Kidney (tissue), 14 donors: ENCODE results near the gene KRTAP12-3. TPM values are rescaled to one million over a fixed set of nuclear protein-coding genes. Genes with fewer than 3 reads are reported as not detected.
"Not testable (repeated sequence)": the region's sequence is repeated elsewhere in the genome, so short reads cannot be mapped to it uniquely, and the experiment has no call there.

Source experiments
- DNase-seq, 5 donors: peaks; one replicate each; pipeline ENCODE4 v3.0.0-alpha.2; 2013 to 2020
- FAIRE-seq: peaks from 2 replicates; lab custom pipeline; 2012; peaks lifted over from hg19 to GRCh38; lab: Jason Lieb, UNC
- H3K27ac ChIP-seq, 2 donors: one replicate each; pipeline ENCODE4 v1.7.0; 2013; ENCODE audit warnings: low read depth in 2 of 2, low read length in 2 of 2, inconsistent platforms in 1 of 2
- H3K27me3 ChIP-seq: one replicate; pipeline ENCODE4 v1.7.1; 2013; ENCODE audit warnings: low read length, inconsistent platforms; ENCODE audit not compliant: control insufficient read depth, insufficient read depth
- H3K36me3 ChIP-seq, 3 donors: one replicate each; pipeline versions ENCODE4 v1.7.0 to v1.7.1; 2013; ENCODE audit warnings: low read length in 3 of 3, control low read depth in 1 of 3, inconsistent platforms in 1 of 3; ENCODE audit not compliant: insufficient read depth in 3 of 3, control insufficient read depth in 2 of 3
- H3K4me1 ChIP-seq, 3 donors: one replicate each; pipeline versions ENCODE4 v1.7.0 to v1.7.1; 2013; ENCODE audit warnings: low read length in 3 of 3, inconsistent platforms in 1 of 3, low read depth in 1 of 3; ENCODE audit not compliant: control insufficient read depth in 2 of 3, insufficient read depth in 2 of 3
- H3K4me3 ChIP-seq, 3 donors: one replicate each; pipeline versions ENCODE4 v1.7.0 to v1.8.1; 2013; ENCODE audit warnings: low read length in 3 of 3, control low read depth in 1 of 3, inconsistent platforms in 1 of 3
- H3K9ac ChIP-seq, 3 donors: one replicate each; pipeline versions ENCODE4 v1.7.0 to v1.7.1; 2013; ENCODE audit warnings: low read length in 3 of 3, control low read depth in 1 of 3, inconsistent platforms in 1 of 3
- H3K9me3 ChIP-seq, 3 donors: one replicate each; pipeline versions ENCODE4 v1.7.0 to v1.7.1; 2013; ENCODE audit warnings: low read length in 3 of 3, control low read depth in 1 of 3, inconsistent platforms in 1 of 3; ENCODE audit not compliant: control insufficient read depth in 2 of 3, insufficient read depth in 1 of 3
- intact Hi-C: fragments of 100-400 bp; cut with DNase I; formaldehyde crosslinking; loops from one replicate; pipeline ENCODE4 v1.11.1; 2022
- polyA plus RNA-seq: library from polyadenylated mRNA; stranded (reverse); fragments of 350-450 nt; fragmentation: Illumina TruSeq; extraction: RNeasy Lipid Tissue Mini Kit (QIAGEN cat#74804); gene quantifications from one replicate; pipeline ENCODE4 v1.2.3, GENCODE V29; 2014; ENCODE audit warnings: low read depth, low replicate concordance; ENCODE audit not compliant: insufficient read depth
- total RNA-seq: library from RNA; stranded (reverse); fragmentation: NEBNext Ultra II Directional; extraction: Animal tissue kit (Norgen Biotek cat#: 25700); gene quantifications from one replicate; pipeline ENCODE4 v1.2.1, GENCODE V29; 2021
- TF ChIP-seq, protein P1 (sequence below): IDR thresholded peaks from 3 replicates; pipeline ENCODE4 v1.5.1; 2012; ENCODE audit warnings: mild to moderate bottlenecking, moderate library complexity, borderline replicate concordance; ENCODE audit not compliant: insufficient read depth; ENCODE audit errors: extremely low read depth
- donor health status: control.
- donor health status: control.
- donor health status: control.
- donor health status: control.
- donor health status: control.
- donor health status: DM: yes; HTN: yes; CAD: no.
- donor health status: Normal renal cell carcinoma (clear cell type).

Gene KRTAP12-3
- total and polyA plus RNA-seq, 2 donors from 2014 or later, result not detected

DNA sequence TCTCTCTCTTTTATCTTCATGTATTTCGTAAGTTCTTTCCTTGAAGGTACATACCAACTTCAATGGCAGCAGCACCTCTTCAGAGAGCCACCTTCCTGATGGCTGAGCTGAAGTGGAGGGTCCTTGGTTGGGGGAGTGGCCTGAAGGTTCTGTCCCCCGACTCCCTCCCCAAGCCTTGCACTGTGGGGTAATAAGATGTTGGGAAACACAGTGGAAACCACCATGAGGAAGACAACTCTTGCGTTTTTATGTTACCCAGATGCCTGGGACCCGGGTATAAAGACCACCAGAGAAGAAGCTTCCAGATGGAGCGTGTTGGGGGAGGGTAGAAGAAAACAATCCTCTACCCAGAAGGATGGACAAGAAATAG lies 794 bp downstream of the KRTAP12-3 start:
- DNase-seq (no peak), FAIRE-seq (no peak)
- no peak overlapping the region for H3K4me3 ChIP-seq
- H3K9ac ChIP-seq, result no peak overlapping the region
- intact Hi-C loops, result no loop called here
- H3K9me3 ChIP-seq, result peaks cover 0 to 11% (median 4%) of the 10 kb centered on the region in 3 donors
- no peaks in the 10 kb centered on the region for H3K27me3 ChIP-seq
- TF ChIP-seq, protein P1, sequence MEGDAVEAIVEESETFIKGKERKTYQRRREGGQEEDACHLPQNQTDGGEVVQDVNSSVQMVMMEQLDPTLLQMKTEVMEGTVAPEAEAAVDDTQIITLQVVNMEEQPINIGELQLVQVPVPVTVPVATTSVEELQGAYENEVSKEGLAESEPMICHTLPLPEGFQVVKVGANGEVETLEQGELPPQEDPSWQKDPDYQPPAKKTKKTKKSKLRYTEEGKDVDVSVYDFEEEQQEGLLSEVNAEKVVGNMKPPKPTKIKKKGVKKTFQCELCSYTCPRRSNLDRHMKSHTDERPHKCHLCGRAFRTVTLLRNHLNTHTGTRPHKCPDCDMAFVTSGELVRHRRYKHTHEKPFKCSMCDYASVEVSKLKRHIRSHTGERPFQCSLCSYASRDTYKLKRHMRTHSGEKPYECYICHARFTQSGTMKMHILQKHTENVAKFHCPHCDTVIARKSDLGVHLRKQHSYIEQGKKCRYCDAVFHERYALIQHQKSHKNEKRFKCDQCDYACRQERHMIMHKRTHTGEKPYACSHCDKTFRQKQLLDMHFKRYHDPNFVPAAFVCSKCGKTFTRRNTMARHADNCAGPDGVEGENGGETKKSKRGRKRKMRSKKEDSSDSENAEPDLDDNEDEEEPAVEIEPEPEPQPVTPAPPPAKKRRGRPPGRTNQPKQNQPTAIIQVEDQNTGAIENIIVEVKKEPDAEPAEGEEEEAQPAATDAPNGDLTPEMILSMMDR, result no peak
- H3K36me3 ChIP-seq, result no peaks in the 10 kb centered on the region
- no peaks in the 10 kb centered on the region for H3K4me1 ChIP-seq
- no peak overlapping the region for H3K27ac ChIP-seq

DNA sequence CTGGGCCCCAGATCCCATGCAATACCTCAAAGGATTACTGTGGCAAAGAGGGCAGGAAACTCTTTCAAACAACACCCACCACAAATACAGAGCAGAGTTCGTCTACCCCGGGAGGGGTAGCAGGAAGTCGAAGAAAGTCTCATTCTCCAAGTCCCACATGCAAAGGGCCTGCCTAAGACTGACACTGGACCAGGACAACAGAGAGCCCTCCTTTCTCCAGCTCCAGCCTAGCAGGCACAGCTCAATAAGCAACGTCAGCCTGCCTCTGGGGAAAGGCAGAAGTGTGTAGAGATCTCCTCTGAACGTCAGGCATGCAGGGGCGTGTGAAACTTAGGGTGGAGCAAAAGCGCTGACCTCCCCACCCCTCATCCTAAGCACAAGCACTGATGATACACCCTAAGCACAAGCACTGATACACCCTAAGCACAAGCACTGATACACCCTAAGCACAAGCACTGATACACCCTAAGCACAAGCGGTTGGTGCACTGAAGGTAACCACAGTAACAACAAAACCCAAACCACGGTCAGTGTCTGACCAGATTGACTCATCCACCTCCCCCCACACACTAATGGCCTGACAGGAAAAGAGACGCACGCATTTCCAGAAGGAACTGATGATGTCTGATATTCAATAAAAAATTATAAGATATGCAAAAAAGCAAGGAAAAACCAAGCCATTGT lies 1.3 kb downstream of the KRTAP12-3 start:
- Histone ChIP-seq H3K27me3 (no peaks in the 10 kb centered on the region), H3K36me3 (no peaks in the 10 kb centered on the region), H3K4me1 (no peaks in the 10 kb centered on the region), H3K4me3 (no peak overlapping the region), H3K27ac (no peak overlapping the region), H3K9me3 (peaks cover 0 to 11% (median 4%) of the 10 kb centered on the region in 3 donors), H3K9ac (no peak overlapping the region)
- no peak for FAIRE-seq
- DNase-seq, result no peak
- intact Hi-C loops, result no loop called here
- TF ChIP-seq, protein P1, result no peak

GRCh38 chr21:44661567-44661966 lies 3.8 kb downstream of the KRTAP12-3 start:
- H3K27ac ChIP-seq, H3K9me3 ChIP-seq, H3K9ac ChIP-seq, H3K4me1 ChIP-seq, intact Hi-C loops, H3K27me3 ChIP-seq, FAIRE-seq, H3K36me3 ChIP-seq, H3K4me3 ChIP-seq, DNase-seq: not testable (repeated sequence)

GRCh38 chr21:44664691-44665090 lies 7.0 kb downstream of the KRTAP12-3 start:
- intact Hi-C loops, result no loop called here
- no peak for FAIRE-seq

More at GRCh38 chr21:44664691-44665090, 7.0 kb downstream of the KRTAP12-3 start:
- DNase-seq, result no peak
- no peaks in the 10 kb centered on the region for H3K27me3 ChIP-seq
- H3K9me3 ChIP-seq, result peaks cover 0 to 2% (median 0%) of the 10 kb centered on the region in 3 donors
- TF ChIP-seq, protein P1, result no peak
- no peak overlapping the region for H3K4me3 ChIP-seq
- H3K36me3 ChIP-seq, result no peaks in the 10 kb centered on the region
- H3K9ac ChIP-seq, result no peak overlapping the region
- H3K4me1 ChIP-seq, result no peaks in the 10 kb centered on the region
- no peak overlapping the region for H3K27ac ChIP-seq
